Right cardiac atrium (tissue), 5 donors: ENCODE results near the gene PP2D1. TPM values are rescaled to one million over a fixed set of nuclear protein-coding genes. Genes with fewer than 3 reads are reported as not detected.
A peak's percentile ranks its signal among the peaks of the same experiment; 100 is the strongest.

Source experiments
- ATAC-seq, 2 donors: fragments of 200-7000 bp; cut with Tn5 transposase; one replicate each; pipeline versions ENCODE4 v1.8.0 to v1.9.1; 2020; ENCODE audit warnings: moderate library complexity in 2 of 2, mild to moderate bottlenecking in 1 of 2
- DNase-seq, 3 donors: peaks; one replicate each; pipeline ENCODE4 v3.0.0-alpha.2; 2020
- H3K27ac ChIP-seq: one replicate; pipeline ENCODE4 v1.5.1; 2013; ENCODE audit warnings: mild to moderate bottlenecking, low read length, control low read depth, moderate library complexity
- H3K27me3 ChIP-seq: one replicate; pipeline ENCODE4 v1.6.1; 2013; ENCODE audit not compliant: control insufficient read depth, insufficient read depth
- H3K4me1 ChIP-seq: one replicate; pipeline ENCODE4 v1.6.1; 2013; ENCODE audit warnings: low read length; ENCODE audit not compliant: control insufficient read depth, insufficient read depth
- H3K4me3 ChIP-seq: one replicate; pipeline ENCODE4 v1.5.1; 2013; ENCODE audit warnings: low read length, control low read depth
- H3K9me3 ChIP-seq: one replicate; pipeline ENCODE4 v1.6.1; 2013; ENCODE audit warnings: low read length; ENCODE audit not compliant: control insufficient read depth
- WGBS: extraction: QIAGEN DNeasy Blood & Tissue Kit; methylation state at CpG from one replicate; pipeline ENCODE4 v1.1.7; 2013; 5-methylcytosine and 5-hydroxymethylcytosine counted together
- intact Hi-C, 4 donors: fragments of 100-400 bp; cut with DNase I; formaldehyde crosslinking; loops; one replicate each; pipeline versions ENCODE4 v1.11.0 to v1.14.0; 2022 to 2023
- long read RNA-seq, 4 donors: library from polyadenylated mRNA; unstranded; transcript quantifications; one replicate each; pipeline ENCODE4 v2.0.0, GENCODE V29; 2020 to 2021
- polyA plus RNA-seq: library from polyadenylated mRNA; stranded (reverse); fragments of 200-250 nt; gene quantifications from one replicate; pipeline ENCODE4 v1.2.3, GENCODE V29; 2013
- total RNA-seq, 4 donors: library from RNA; stranded (reverse); fragmentation: NEBNext Ultra II Directional; extraction: Animal tissue kit (Norgen Biotek cat#: 25700); gene quantifications; one replicate each; pipeline ENCODE4 v1.2.1, GENCODE V29; 2021
- donor health status: healthy with polysubstance abuse.
- donor health status: DM: no; HTN: yes; CAD: no.
- donor health status: DM: no; HTN: no; CAD: no.
- donor health status: DM: no; HTN: yes; CAD: no; lungs with severe emphysema.
- donor health status: DM: yes; HTN: yes; CAD: no.

The PP2D1 gene
- not detected for total RNA-seq
- polyA plus RNA-seq, result not detected
- long read RNA-seq, donor 1, partial matches to known transcripts, result 0 of 2 reads
- long read RNA-seq, donor 1, other reads (novel, unspliced or antisense), result 2 of 2 reads
- long read RNA-seq, donor 2, result 0 reads
- long read RNA-seq, donor 3, partial matches to known transcripts, result 0 of 1 reads
- long read RNA-seq, donor 3, other reads (novel, unspliced or antisense), result 1 of 1 reads
- long read RNA-seq, donor 4, result 0 reads

DNA sequence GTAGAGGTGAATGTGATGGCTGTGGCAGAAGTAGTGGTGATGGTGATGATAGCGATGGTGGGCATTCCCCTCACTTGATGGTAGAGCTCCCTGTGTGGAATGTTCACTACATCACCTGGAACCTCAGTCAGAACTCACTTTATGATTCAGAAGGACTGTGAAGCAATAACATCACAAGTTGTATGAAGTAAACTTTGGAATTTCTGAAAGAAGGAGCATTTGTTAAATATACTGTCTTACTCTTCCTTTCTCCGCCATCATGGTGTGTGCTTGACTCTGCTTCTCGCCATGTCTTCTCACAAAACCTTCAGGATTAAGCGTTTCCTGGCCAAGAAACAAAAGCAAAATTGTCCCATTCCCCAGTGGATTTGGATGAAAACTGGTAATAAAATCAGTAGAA lies at the start of gene PP2D1:
TSS of gene PP2D1 (minus strand) at position 101 of the 400 bp plus-strand sequence. CDS start 192 bp downstream, outside the sequence.
- 94% methylated on average over 4 of the region's 4 CpGs for WGBS
- ATAC-seq (no peak), DNase-seq (no peak)
- no peaks in the 10 kb centered on the region for H3K4me1 ChIP-seq
- intact Hi-C loops, result no loop called here
- no peaks in the 10 kb centered on the region for H3K27me3 ChIP-seq
- no peaks in the 10 kb centered on the region for H3K9me3 ChIP-seq
- H3K4me3 ChIP-seq, result no peak within 1 kb of the TSS
- H3K27ac ChIP-seq, result no peak within 1 kb of the TSS

- Histone ChIP-seq H3K9me3 (no peaks in the 10 kb centered on the region), H3K4me3 (no peak overlapping the region), H3K27ac (no peak overlapping the region), H3K4me1 (peaks cover 15% of the 10 kb centered on the region), H3K27me3 (no peaks in the 10 kb centered on the region)
- DNase-seq, result no peak
- 63% methylated on average over 4 of the region's 4 CpGs for WGBS
- intact Hi-C loops, result no loop called here
- peak; percentile 61 to 66 for ATAC-seq
These were observed 49.1 kb upstream of the PP2D1 start for GRCh38 chr3:20060974-20061685.

DNA sequence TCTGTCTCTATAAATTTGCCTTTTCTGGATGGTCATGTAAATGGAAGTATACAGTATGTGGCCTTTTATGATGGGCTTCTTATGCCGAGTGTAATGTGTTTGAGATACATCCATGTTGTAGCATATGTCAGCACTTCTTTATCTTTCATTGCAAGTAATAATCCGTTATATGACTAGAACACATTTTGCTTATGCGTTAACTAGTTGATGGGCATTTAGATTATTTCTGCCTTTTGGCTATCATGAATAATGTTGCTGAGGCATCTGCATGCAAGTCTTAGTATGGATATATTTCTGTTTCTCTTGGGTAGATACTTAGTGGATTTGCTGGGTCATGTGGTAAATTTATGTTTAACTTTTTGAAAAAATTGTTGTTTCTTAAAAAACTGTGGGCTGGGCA lies 47.9 kb upstream of the PP2D1 start:
- DNase-seq (no peak), ATAC-seq (no peak)
- Histone ChIP-seq H3K4me3 (no peak overlapping the region), H3K9me3 (no peaks in the 10 kb centered on the region), H3K27ac (no peak overlapping the region), H3K4me1 (peaks cover 17% of the 10 kb centered on the region), H3K27me3 (no peaks in the 10 kb centered on the region)
- WGBS, result 93% methylated on average over 3 of the region's 3 CpGs
- intact Hi-C loops, result no loop called here

DNA sequence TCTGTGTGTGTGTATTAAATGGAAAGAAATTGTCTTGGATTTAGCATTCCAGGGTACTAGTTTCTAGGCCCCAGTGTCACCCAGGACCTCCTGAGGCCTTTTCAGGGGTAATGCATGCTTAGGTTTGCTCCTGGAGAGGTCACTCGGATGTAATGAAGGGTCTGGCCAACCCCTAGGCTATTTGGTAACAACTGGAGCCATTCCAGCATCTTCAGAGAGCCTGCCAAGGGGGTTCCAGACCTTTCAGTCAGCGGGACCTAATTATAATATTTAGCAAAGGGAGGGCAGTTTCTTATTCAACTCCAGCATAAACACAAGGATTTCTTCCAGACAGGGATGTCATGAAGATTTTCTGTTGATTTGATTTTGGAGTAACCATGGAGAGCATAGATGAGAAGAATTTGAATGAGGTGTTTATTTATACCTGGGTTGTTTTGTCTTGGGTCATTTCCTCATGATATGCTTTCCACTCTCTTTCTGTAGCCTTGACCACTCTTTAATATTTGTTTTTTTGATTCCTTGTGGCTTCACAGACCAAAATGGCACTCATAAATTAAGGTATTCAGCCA lies 45.6 kb upstream of the PP2D1 start:
- Histone ChIP-seq H3K4me3 (no peak overlapping the region), H3K27me3 (no peaks in the 10 kb centered on the region), H3K27ac (peak overlapping the region; percentile 73), H3K9me3 (no peaks in the 10 kb centered on the region), H3K4me1 (peaks cover 19% of the 10 kb centered on the region)
- 10% methylated on average over 2 of the region's 2 CpGs for WGBS
- intact Hi-C loops, result no loop called here
- ATAC-seq (peak; percentile 50 to 63), DNase-seq (peak in 2 of 3 donors; percentile 30 to 56)

DNA sequence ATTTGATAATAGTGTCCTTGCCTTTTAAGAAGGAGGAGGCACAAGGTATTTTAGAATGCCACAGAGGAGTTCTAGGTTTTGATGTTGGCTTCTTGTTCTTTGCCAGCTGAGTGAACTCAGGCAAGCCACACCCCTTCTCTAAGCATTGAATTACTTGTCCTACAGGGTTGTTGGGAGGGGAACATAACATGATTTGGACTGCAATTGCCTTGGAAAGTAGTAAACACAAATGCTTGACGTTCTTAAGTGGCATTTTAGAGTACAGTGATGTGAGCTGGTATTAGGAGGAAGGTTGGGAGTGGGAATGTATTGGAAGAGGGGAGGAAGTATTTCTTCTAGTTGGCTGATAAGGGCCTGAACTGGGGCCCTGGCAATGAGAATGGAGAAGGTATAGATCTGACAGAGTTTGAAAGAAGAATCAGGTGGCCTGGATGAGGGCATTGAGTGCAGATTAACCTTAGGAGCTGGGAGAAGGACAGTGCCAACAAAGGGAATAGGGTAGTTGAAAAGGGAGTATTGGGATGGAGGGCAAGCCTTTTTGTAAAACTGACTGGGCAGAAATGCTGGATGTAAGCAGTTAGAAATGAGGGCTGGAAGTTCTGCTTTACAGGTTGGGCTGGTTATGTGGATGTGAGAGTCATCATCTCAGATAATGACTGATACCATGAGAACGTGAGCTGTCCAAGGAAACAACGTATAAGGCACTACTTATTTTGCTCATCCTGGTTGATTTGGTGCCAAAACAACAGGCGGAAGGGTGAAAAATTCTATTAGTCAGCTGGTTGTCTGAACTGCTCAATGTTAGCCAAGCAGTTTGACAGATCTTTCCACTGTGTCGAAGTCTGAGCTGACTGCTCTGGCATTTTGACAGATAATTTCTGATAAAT lies 44.9 kb upstream of the PP2D1 start:
- Histone ChIP-seq H3K4me1 (peaks cover 19% of the 10 kb centered on the region), H3K27me3 (no peaks in the 10 kb centered on the region), H3K9me3 (no peaks in the 10 kb centered on the region), H3K27ac (peak overlapping the region; percentile 73), H3K4me3 (no peak overlapping the region)
- 9% methylated on average over 5 of the region's 5 CpGs for WGBS
- intact Hi-C loops, result no loop called here
- ATAC-seq (peak; percentile 68 to 84), DNase-seq (no peak)

DNA sequence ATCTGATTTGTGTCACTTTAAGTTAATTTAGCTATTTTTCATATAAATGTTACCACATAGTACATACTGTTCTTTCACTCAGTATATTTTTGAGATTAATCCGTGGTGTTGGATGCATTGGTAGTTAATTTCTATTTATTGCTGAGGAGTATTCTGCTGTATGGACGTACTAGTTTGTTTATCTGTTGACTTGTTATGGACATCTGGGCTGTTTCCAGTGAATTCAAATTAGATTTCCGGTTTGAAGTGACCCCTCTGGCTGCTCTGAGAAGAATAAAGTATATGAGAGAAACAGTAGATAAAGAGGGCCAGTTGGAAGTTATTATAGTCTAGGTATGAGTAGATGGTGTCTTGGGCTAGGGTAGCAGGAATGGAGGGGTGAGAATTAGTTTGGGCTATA lies 43.8 kb upstream of the PP2D1 start:
- ATAC-seq, result no peak
- Histone ChIP-seq H3K4me1 (peaks cover 25% of the 10 kb centered on the region), H3K27me3 (no peaks in the 10 kb centered on the region), H3K27ac (no peak overlapping the region), H3K9me3 (no peaks in the 10 kb centered on the region), H3K4me3 (no peak overlapping the region)
- no peak for DNase-seq
- WGBS, result 32% methylated on average over 3 of the region's 3 CpGs
- intact Hi-C loops, result no loop called here

GRCh38 chr3:20055020-20055775 lies 43.1 kb upstream of the PP2D1 start:
- 40% methylated on average over 10 of the region's 10 CpGs for WGBS
- no peaks in the 10 kb centered on the region for H3K9me3 ChIP-seq
- H3K4me1 ChIP-seq, result peaks cover 28% of the 10 kb centered on the region
- H3K27ac ChIP-seq, result peak overlapping the region; percentile 62
- ATAC-seq (no peak), DNase-seq (no peak)
- intact Hi-C loops, result no loop called here
- no peaks in the 10 kb centered on the region for H3K27me3 ChIP-seq
- no peak overlapping the region for H3K4me3 ChIP-seq

DNA sequence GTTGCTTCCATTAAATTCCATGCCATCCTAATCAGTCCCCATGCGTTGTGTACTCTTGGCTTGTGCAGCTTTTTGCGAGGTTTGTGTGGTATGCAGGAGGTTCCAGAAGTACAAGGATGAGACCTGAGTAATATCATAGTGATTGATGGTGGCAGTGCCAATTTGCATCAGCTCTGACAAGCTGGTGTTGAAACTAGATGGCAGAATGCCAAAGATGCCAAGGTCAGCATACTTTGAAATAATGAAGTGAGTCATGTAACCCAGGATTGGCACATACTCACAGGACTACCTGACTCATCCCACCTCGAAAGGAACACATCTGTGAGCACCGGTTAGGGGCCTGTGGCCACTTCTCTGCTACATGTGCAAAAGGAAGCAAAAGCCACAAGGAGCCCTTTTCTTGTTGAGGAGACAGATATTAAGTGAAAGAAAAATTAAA lies 42.5 kb upstream of the PP2D1 start:
- peaks cover 28% of the 10 kb centered on the region for H3K4me1 ChIP-seq
- intact Hi-C loops, result no loop called here
- H3K27me3 ChIP-seq, result no peaks in the 10 kb centered on the region
- peak overlapping the region; percentile 62 for H3K27ac ChIP-seq
- peak; percentile 61 to 67 for ATAC-seq
- no peak overlapping the region for H3K4me3 ChIP-seq
- DNase-seq, result peak in 1 of 3 donors; percentile 31
- no peaks in the 10 kb centered on the region for H3K9me3 ChIP-seq
- WGBS, result 57% methylated on average over 4 of the region's 4 CpGs

DNA sequence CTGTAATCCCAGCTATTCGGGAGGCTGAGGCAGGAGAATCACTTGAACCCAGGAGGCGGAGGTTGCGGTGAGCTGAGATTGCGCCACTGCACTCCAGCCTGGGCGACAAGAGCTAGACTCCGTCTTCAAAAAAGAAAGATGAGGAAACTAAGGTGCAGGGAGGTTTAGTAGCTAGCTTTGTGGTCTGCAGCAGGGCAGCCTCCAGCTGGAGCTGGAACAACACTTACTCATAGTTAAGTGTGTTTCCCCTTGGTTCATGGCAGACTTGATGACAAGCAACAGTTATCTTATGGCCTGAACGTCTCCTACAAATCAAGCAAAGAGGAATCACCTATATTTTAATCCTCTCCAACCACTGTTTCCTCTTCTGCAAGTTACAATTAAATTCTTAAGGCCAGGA lies 40.8 kb upstream of the PP2D1 start:
- 90% methylated on average over 7 of the region's 7 CpGs for WGBS
- DNase-seq, result no peak
- Histone ChIP-seq H3K27me3 (no peaks in the 10 kb centered on the region), H3K4me3 (no peak overlapping the region), H3K4me1 (peaks cover 30% of the 10 kb centered on the region), H3K27ac (no peak overlapping the region), H3K9me3 (no peaks in the 10 kb centered on the region)
- intact Hi-C loops, result no loop called here
- no peak for ATAC-seq

DNA sequence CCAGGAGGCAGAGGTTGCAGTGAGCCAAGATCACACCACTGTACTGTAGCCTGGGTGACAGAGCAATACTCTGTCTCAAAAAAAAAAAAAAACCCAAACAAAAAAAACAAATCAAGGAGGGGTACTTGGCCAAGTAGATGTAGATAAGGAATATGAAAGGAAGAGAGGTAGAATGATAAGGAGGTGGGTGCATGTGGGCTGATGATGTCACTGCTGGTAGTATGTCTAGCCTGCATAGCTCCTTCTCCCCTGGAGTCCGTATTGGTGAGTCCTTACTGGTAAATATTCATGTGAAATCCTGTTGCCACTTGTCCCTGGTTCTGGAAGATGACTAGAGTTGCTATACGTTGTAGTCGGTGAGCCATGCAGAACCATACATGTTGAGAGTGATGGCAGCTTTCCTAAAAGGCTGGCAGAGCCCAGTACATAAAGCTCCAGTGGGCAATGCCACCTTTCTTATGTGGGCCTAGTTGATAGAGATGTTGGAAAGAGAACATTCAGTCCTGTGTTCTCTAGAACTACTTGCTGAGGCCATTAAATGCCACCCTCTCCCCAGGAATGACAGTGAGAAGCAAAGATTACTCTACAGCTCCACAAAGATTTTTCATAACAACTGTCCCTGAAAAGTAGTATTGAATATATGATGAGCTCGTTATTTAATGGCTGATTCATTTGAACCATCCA lies 39.2 kb upstream of the PP2D1 start:
- 90% methylated on average over 4 of the region's 4 CpGs for WGBS
- ATAC-seq (peak in 1 of 2 donors; percentile 40), DNase-seq (no peak)
- H3K27ac ChIP-seq, result peak overlapping the region; percentile 90
- peaks cover 19% of the 10 kb centered on the region for H3K4me1 ChIP-seq
- intact Hi-C loops, result no loop called here
- no peak overlapping the region for H3K4me3 ChIP-seq
- no peaks in the 10 kb centered on the region for H3K27me3 ChIP-seq
- H3K9me3 ChIP-seq, result no peaks in the 10 kb centered on the region
